Tibial nerve (tissue), 4 donors: ENCODE measurements around the gene HIBADH. TPM values are rescaled to one million over a fixed set of nuclear protein-coding genes. Genes with fewer than 3 reads are reported as not detected.

Source experiments
- DNase-seq, 2 donors: peaks; one replicate each; pipeline ENCODE4 v3.0.0-alpha.2; 2019; ENCODE audit warnings: low spot score in 2 of 2
- H3K27ac ChIP-seq, 4 donors: fragments of 200-600 bp; sonication (generic) in 3 of 4; one replicate each; pipeline ENCODE4 v1.5.1; 2017 to 2019; ENCODE audit warnings: mild to moderate bottlenecking in 1 of 4
- H3K27me3 ChIP-seq, 2 donors: fragments of 200-600 bp; sonication (generic) in 1 of 2; one replicate each; pipeline versions ENCODE4 v1.5.1 to v1.6.0; 2017 to 2019
- H3K36me3 ChIP-seq, 3 donors: fragments of 200-600 bp; sonication (generic); one replicate each; pipeline ENCODE4 v1.5.1; 2018 to 2019
- H3K4me1 ChIP-seq, 4 donors: fragments of 200-600 bp; sonication (generic) in 3 of 4; one replicate each; pipeline ENCODE4 v1.5.1; 2017 to 2019
- H3K4me3 ChIP-seq, 4 donors: fragments of 200-600 bp; sonication (generic) in 3 of 4; one replicate each; pipeline ENCODE4 v1.5.1; 2017 to 2019; ENCODE audit warnings: mild to moderate bottlenecking in 1 of 4, moderate library complexity in 1 of 4
- H3K9me3 ChIP-seq, 4 donors: fragments of 200-600 bp; sonication (generic) in 3 of 4; one replicate each; pipeline ENCODE4 v1.5.1; 2017 to 2019
- CTCF ChIP-seq, 5 experiments: fragments of 200-600 bp in 3 of 5; fragments of 450-650 bp in 2 of 5; sonication (generic) in 3 of 5; IDR thresholded peaks; one replicate each; pipeline ENCODE4 v1.5.1; 2016 to 2019; ENCODE audit warnings: antibody characterized with exemption in 5 of 5, mild to moderate bottlenecking in 3 of 5, moderate library complexity in 2 of 5
- EP300 ChIP-seq, 2 donors: sonication (generic); formaldehyde crosslinking; IDR thresholded peaks; one replicate each; pipeline ENCODE4 v1.6.1; 2017; ENCODE audit warnings: antibody characterized with exemption in 2 of 2, mild to moderate bottlenecking in 1 of 2
- POLR2A ChIP-seq, 2 donors: fragments of 450-650 bp; IDR thresholded peaks; one replicate each; pipeline ENCODE4 v1.6.1; 2017; ENCODE audit warnings: antibody characterized with exemption in 2 of 2, mild to moderate bottlenecking in 2 of 2, moderate library complexity in 2 of 2
- WGBS, 2 donors: methylation state at CpG; one replicate each; pipeline ENCODE4 v1.1.5; 2018; 5-methylcytosine and 5-hydroxymethylcytosine counted together
- total RNA-seq, 4 donors: library from RNA; depleted of rRNA; stranded (reverse); fragments of >200 nt; gene quantifications; one replicate each; pipeline ENCODE4 v1.1.0, GENCODE V29; 2016

HIBADH gene
- total RNA-seq, 4 donors from 2014 or later = 36.6 to 44.0 (median 41.7) TPM

GRCh38 chr7:27695096-27695495, 32.4 kb upstream of the HIBADH start:
- TF ChIP-seq POLR2A (IDR thresholded peaks at IDR 0.05) = no peak
- no peak for TF ChIP-seq CTCF (IDR thresholded peaks at IDR 0.05)
- TF ChIP-seq EP300 (IDR thresholded peaks at IDR 0.05) = no peak
- no peak overlapping the region for H3K4me3 ChIP-seq
- H3K36me3 ChIP-seq = no peaks in the 10 kb centered on the region
- no peaks in the 10 kb centered on the region for H3K27me3 ChIP-seq
- H3K27ac ChIP-seq = no peak overlapping the region
- H3K9me3 ChIP-seq = no peaks in the 10 kb centered on the region
- WGBS, 2 donors = 87 to 91% methylated on average over 4 of the region's 4 CpGs
- DNase-seq = no peak
- H3K4me1 ChIP-seq = peaks cover 0 to 4% (median 0%) of the 10 kb centered on the region in 4 donors

GRCh38 chr7:27693794-27694193, 31.1 kb upstream of the HIBADH start:
- no peak overlapping the region for H3K27ac ChIP-seq
- DNase-seq = peak in 1 of 2 donors; percentile 9
- H3K4me3 ChIP-seq = no peak overlapping the region
- H3K36me3 ChIP-seq = no peaks in the 10 kb centered on the region
- H3K27me3 ChIP-seq = no peaks in the 10 kb centered on the region
- TF ChIP-seq POLR2A (IDR thresholded peaks at IDR 0.05) (no peak), EP300 (IDR thresholded peaks at IDR 0.05) (peak in 1 of 2 donors; percentile 53)
- 48 to 49% methylated on average over 3 of the region's 3 CpGs for WGBS, 2 donors
- no peaks in the 10 kb centered on the region for H3K9me3 ChIP-seq
- peaks cover 0 to 4% (median 0%) of the 10 kb centered on the region in 4 donors for H3K4me1 ChIP-seq

- H3K36me3 ChIP-seq = no peaks in the 10 kb centered on the region
- TF ChIP-seq EP300 (IDR thresholded peaks at IDR 0.05) = no peak
- no peak for TF ChIP-seq CTCF (IDR thresholded peaks at IDR 0.05)
- no peak for TF ChIP-seq POLR2A (IDR thresholded peaks at IDR 0.05)
- no peak overlapping the region for H3K4me3 ChIP-seq
- DNase-seq = no peak
- no peaks in the 10 kb centered on the region for H3K27me3 ChIP-seq
- H3K4me1 ChIP-seq = peaks cover 0 to 4% (median 0%) of the 10 kb centered on the region in 4 donors
- no peak overlapping the region for H3K27ac ChIP-seq
- H3K9me3 ChIP-seq = peaks cover 0 to 15% (median 0%) of the 10 kb centered on the region in 4 donors
Measured at GRCh38 chr7:27690649-27691048, 28.0 kb upstream of the HIBADH start.

GRCh38 chr7:27689591-27690164, 27.0 kb upstream of the HIBADH start:
- Histone ChIP-seq H3K36me3 (no peaks in the 10 kb centered on the region), H3K27ac (no peak overlapping the region), H3K4me1 (peaks cover 0 to 4% (median 0%) of the 10 kb centered on the region in 4 donors), H3K9me3 (peaks cover 0 to 15% (median 0%) of the 10 kb centered on the region in 4 donors), H3K27me3 (no peaks in the 10 kb centered on the region), H3K4me3 (no peak overlapping the region)
- 88 to 97% methylated on average over 1 of the region's 1 CpG for WGBS, 2 donors
- no peak for TF ChIP-seq EP300 (IDR thresholded peaks at IDR 0.05)
- no peak for TF ChIP-seq CTCF (IDR thresholded peaks at IDR 0.05)
- no peak for TF ChIP-seq POLR2A (IDR thresholded peaks at IDR 0.05)
- DNase-seq = no peak

- Histone ChIP-seq H3K4me1 (peaks cover 0 to 4% (median 0%) of the 10 kb centered on the region in 4 donors), H3K9me3 (peaks cover 0 to 15% (median 0%) of the 10 kb centered on the region in 4 donors), H3K27me3 (no peaks in the 10 kb centered on the region), H3K27ac (no peak overlapping the region), H3K4me3 (no peak overlapping the region), H3K36me3 (no peaks in the 10 kb centered on the region)
- WGBS, 2 donors = 83 to 96% methylated on average over 1 of the region's 1 CpG
- TF ChIP-seq CTCF (IDR thresholded peaks at IDR 0.05) (no peak), EP300 (IDR thresholded peaks at IDR 0.05) (no peak), POLR2A (IDR thresholded peaks at IDR 0.05) (no peak)
- DNase-seq = no peak
Measured at GRCh38 chr7:27689150-27689549, 26.5 kb upstream of the HIBADH start.
